22Rv1 (cell line): ENCODE measurements around the gene PCDHGA7.

Experiments used
- CTCF ChIP-seq: fragments of 450-650 bp; IDR thresholded peaks from 2 replicates; pipeline ENCODE4 v1.5.1; 2017; ENCODE audit warnings: mild to moderate bottlenecking
- ZFX ChIP-seq: fragments of 450-650 bp; IDR thresholded peaks from 2 replicates; pipeline ENCODE4 v1.6.1; 2017; ENCODE audit warnings: antibody characterized with exemption, borderline replicate concordance

DNA sequence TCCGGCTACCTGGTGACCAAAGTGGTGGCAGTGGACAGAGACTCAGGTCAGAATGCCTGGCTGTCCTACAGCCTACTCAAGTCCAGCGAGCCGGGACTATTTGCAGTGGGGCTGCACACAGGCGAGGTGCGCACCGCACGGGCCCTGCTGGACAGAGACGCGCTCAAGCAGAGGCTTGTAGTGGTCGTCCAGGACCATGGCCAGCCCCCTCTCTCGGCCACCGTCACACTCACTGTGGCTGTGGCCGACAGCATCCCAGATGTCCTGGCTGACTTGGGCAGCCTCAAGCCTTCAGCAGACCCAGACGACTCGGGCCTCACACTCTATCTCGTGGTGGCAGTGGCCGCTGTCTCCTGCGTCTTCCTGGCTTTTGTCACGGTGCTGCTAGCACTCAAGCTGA lies 25.6 kb upstream of the PCDHGA7 start:
- TF ChIP-seq CTCF, result no peak
- TF ChIP-seq ZFX, result no peak
